PC-9 (cell line): ENCODE measurements around the gene CEL.

Experiments used
- CTCF ChIP-seq: fragments of 200-600 bp; sonication (generic); conservative IDR thresholded peaks from 2 replicates; pipeline ENCODE4 v1.6.1; 2017; ENCODE audit warnings: mixed run types, antibody characterized with exemption, mild to moderate bottlenecking, moderate library complexity
- EZH2 ChIP-seq: fragments of 200-600 bp; sonication (generic); IDR thresholded peaks from 2 replicates; pipeline ENCODE4 v1.8.0; 2017; ENCODE audit warnings: antibody characterized with exemption, low read depth

GRCh38 chr9:133055788-133056420 lies 5.9 kb upstream of the CEL start:
- no peak for TF ChIP-seq CTCF
- no peak for TF ChIP-seq EZH2
